ENCODE data around the gene RBM24.

DNA sequence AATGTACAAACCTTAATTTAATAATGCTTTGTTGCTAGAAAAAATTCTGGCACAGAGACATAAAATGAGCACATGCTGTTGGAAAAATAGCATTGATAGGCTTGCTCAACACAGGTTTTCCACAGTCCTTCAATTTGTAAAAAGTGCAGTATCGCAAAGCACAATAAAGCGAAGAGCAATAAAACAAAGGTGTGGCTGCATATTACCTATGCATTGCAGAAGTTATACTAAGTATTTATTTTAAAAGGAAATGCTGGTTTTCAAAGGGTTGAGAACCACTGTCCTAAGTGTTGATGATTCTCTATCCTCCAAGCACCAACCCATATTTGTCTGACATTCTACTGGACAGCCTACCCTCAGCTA lies 58.1 kb downstream of the RBM24 start:
- TF ChIP-seq, protein P1, sequence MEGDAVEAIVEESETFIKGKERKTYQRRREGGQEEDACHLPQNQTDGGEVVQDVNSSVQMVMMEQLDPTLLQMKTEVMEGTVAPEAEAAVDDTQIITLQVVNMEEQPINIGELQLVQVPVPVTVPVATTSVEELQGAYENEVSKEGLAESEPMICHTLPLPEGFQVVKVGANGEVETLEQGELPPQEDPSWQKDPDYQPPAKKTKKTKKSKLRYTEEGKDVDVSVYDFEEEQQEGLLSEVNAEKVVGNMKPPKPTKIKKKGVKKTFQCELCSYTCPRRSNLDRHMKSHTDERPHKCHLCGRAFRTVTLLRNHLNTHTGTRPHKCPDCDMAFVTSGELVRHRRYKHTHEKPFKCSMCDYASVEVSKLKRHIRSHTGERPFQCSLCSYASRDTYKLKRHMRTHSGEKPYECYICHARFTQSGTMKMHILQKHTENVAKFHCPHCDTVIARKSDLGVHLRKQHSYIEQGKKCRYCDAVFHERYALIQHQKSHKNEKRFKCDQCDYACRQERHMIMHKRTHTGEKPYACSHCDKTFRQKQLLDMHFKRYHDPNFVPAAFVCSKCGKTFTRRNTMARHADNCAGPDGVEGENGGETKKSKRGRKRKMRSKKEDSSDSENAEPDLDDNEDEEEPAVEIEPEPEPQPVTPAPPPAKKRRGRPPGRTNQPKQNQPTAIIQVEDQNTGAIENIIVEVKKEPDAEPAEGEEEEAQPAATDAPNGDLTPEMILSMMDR (IDR thresholded peaks at IDR 0.05): no peak
- TF ChIP-seq POLR2A (IDR thresholded peaks at IDR 0.05): no peak

All from breast epithelium (tissue), 3 donors.